GM19035 (cell line): Measurements from ENCODE around the gene ENTREP1.

Source experiments
- ATAC-seq: cut with Tn5 transposase; IDR thresholded peaks from one replicate; pipeline ENCODE4 v1.9.1; 2021; ENCODE audit not compliant: unreplicated experiment

The ENTREP1 gene

GRCh38 chr9:69319324-69320025, 5.5 kb upstream of the ENTREP1 start:
- no peak for ATAC-seq

GRCh38 chr9:69322256-69322655, 2.8 kb upstream of the ENTREP1 start:
- ATAC-seq, result no peak

GRCh38 chr9:69323861-69324260, 1.2 kb upstream of the ENTREP1 start:
- ATAC-seq, result no peak

GRCh38 chr9:69325409-69326212, 596 bp downstream of the ENTREP1 start:
- ATAC-seq, result no peak

- ATAC-seq, result no peak
These were observed 1.2 kb downstream of the ENTREP1 start for GRCh38 chr9:69326261-69326660.

GRCh38 chr9:69330580-69330979, 5.6 kb downstream of the ENTREP1 start:
- ATAC-seq, result no peak

- no peak for ATAC-seq
These were observed 6.4 kb downstream of the ENTREP1 start for GRCh38 chr9:69331444-69331843.

- ATAC-seq, result no peak
These were observed 7.2 kb downstream of the ENTREP1 start for GRCh38 chr9:69332067-69332685.

- ATAC-seq, result no peak
These were observed 8.7 kb downstream of the ENTREP1 start for GRCh38 chr9:69333716-69334115.

GRCh38 chr9:69334317-69334716, 9.3 kb downstream of the ENTREP1 start:
- ATAC-seq, result no peak

GRCh38 chr9:69339620-69340019, 14.6 kb downstream of the ENTREP1 start:
- ATAC-seq, result no peak

- no peak for ATAC-seq
These were observed 15.6 kb downstream of the ENTREP1 start for GRCh38 chr9:69340631-69341030.

GRCh38 chr9:69342769-69343168, 17.8 kb downstream of the ENTREP1 start:
- ATAC-seq, result no peak

- ATAC-seq, result no peak
These were observed 19.4 kb downstream of the ENTREP1 start for GRCh38 chr9:69344459-69344858.

GRCh38 chr9:69346596-69347390, 21.8 kb downstream of the ENTREP1 start:
- no peak for ATAC-seq

GRCh38 chr9:69347607-69348006, 22.6 kb downstream of the ENTREP1 start:
- ATAC-seq, result no peak

- no peak for ATAC-seq
These were observed 26.2 kb downstream of the ENTREP1 start for GRCh38 chr9:69351227-69351626.

GRCh38 chr9:69355232-69355631, 30.2 kb downstream of the ENTREP1 start:
- no peak for ATAC-seq

- no peak for ATAC-seq
These were observed 32.2 kb downstream of the ENTREP1 start for GRCh38 chr9:69357030-69357775.

GRCh38 chr9:69357821-69358220, 32.8 kb downstream of the ENTREP1 start:
- ATAC-seq, result no peak
